ENCODE data around the gene ELOVL4. TPM values are rescaled to one million over a fixed set of nuclear protein-coding genes. Genes with fewer than 3 reads are reported as not detected.

Gene ELOVL4
- total RNA-seq, 1 donor from 2014 or later = 2.0 TPM

Other genes with a start within 250 kb of the ELOVL4 start
- gene TTK, start 57.1 kb upstream of the ELOVL4 start, total RNA-seq = 22.4 and 23.5 TPM in 2 replicates
- gene BCKDHB, start 159.1 kb upstream of the ELOVL4 start, total RNA-seq = 13.3 and 14.4 TPM in 2 replicates